Fibroblast of the aortic adventitia (primary cell): ENCODE measurements around the gene PMS1. TPM values are rescaled to one million over a fixed set of nuclear protein-coding genes. Genes with fewer than 3 reads are reported as not detected.

ENCODE experiments used
- DNase-seq: peaks from one replicate; pipeline ENCODE4 v3.0.0-alpha.2; 2010; ENCODE audit warnings: low read depth
- H3K4me3 ChIP-seq: 2 replicates; pipeline ENCODE4 v1.5.1; 2011; ENCODE audit warnings: low read depth, mild to moderate bottlenecking, control low read depth, low read length, moderate library complexity
- total RNA-seq: library from RNA; depleted of rRNA; stranded (reverse); fragments of >200 nt; gene quantifications from 2 replicates; pipeline ENCODE4 v1.2.3, GENCODE V29; 2012; ENCODE audit warnings: low replicate concordance
- TF ChIP-seq, protein P1 (sequence below): IDR thresholded peaks from 2 replicates; pipeline ENCODE4 v1.5.1; 2011; ENCODE audit warnings: mild to moderate bottlenecking, low read length, control low read depth, inconsistent platforms; ENCODE audit not compliant: insufficient read depth

The PMS1 gene
- total RNA-seq, 1 donor = 27.0 TPM

DNA sequence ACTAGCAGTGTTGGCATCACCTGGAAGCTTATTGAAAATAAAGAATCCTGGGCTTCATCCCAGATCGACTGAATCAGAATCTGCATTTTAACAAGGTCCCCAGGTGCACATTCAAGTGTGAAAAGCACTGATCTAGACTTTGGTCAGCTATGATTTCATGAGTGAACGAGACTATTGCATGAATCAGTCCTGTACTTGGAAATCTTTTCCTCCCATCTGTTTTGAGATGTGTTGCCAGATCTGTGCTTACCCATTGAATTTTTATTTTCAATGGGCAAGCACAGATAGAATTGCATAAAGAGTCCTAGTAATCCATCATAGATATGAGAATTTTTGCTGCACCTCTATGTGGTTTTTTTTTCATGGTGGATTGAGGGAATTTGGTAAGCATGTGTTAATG is 64.0 kb downstream of the PMS1 start:
- TF ChIP-seq, protein P1, sequence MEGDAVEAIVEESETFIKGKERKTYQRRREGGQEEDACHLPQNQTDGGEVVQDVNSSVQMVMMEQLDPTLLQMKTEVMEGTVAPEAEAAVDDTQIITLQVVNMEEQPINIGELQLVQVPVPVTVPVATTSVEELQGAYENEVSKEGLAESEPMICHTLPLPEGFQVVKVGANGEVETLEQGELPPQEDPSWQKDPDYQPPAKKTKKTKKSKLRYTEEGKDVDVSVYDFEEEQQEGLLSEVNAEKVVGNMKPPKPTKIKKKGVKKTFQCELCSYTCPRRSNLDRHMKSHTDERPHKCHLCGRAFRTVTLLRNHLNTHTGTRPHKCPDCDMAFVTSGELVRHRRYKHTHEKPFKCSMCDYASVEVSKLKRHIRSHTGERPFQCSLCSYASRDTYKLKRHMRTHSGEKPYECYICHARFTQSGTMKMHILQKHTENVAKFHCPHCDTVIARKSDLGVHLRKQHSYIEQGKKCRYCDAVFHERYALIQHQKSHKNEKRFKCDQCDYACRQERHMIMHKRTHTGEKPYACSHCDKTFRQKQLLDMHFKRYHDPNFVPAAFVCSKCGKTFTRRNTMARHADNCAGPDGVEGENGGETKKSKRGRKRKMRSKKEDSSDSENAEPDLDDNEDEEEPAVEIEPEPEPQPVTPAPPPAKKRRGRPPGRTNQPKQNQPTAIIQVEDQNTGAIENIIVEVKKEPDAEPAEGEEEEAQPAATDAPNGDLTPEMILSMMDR = no peak
- DNase-seq = peak; percentile 66

DNA sequence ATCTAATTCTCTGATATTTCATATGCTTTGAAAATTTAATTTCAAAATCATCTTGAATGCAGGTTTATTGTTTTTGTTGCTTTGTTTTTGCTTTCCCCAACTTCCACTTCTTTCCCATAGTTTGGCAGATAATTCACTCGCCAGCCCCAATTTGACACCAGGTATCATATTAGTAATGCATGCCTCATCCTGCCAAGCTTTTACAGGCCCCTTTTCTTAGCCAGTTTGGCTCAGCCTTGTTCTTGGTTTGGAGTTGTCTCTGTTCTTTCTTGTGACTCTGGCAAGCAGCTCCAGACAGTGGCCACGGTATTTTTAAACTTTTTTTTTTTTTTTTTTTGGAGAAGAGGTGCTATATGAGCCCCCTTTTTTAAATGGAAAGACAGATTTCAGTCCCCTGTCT is 65.3 kb downstream of the PMS1 start:
- TF ChIP-seq, protein P1 = no peak
- no peak for DNase-seq
- H3K4me3 ChIP-seq = no peak overlapping the region

More for the DNA sequence above, 64.0 kb downstream of the PMS1 start:
- no peak overlapping the region for H3K4me3 ChIP-seq

DNA sequence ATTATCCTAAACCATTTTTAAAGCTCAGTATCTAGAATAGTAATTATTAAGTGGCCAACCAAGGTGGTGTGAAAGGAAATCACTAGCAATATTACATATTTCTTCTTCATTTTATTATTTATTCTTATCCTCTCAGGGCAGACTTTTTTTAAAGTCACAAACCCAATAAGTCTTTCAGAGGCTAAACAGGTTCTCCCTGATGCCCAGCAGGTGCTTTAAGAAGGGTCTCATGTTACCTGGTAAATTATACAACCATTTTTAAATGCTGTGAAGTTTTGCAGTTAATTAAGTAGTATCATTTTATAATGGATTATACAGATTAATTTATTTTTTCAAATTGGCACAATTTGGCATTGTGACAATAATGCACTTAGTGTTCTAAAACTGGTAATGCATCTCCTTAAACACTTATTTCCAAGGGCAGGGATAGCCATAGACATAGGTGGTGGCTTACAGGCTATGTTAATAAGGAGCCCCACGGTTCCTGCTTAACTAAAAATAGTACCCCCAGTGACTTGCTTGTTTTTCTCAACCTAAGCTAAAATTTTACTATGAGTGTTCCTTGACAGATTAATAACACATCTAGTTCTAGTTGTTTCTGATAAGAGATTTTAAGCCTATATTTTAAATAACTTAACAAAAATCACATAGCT is 67.0 kb downstream of the PMS1 start:
- no peak for DNase-seq
- no peak overlapping the region for H3K4me3 ChIP-seq
- TF ChIP-seq, protein P1 = no peak

DNA sequence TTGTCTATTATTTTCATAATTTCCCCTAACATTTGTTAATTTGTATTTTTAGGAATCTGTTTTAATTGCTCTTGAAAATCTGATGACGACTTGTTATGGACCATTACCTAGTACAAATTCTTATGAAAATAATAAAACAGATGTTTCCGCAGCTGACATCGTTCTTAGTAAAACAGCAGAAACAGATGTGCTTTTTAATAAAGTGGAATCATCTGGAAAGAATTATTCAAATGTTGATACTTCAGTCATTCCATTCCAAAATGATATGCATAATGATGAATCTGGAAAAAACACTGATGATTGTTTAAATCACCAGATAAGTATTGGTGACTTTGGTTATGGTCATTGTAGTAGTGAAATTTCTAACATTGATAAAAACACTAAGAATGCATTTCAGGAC is 69.9 kb downstream of the PMS1 start:
- TF ChIP-seq, protein P1 = no peak
- peak; percentile 27 for DNase-seq
- H3K4me3 ChIP-seq = no peak overlapping the region

DNA sequence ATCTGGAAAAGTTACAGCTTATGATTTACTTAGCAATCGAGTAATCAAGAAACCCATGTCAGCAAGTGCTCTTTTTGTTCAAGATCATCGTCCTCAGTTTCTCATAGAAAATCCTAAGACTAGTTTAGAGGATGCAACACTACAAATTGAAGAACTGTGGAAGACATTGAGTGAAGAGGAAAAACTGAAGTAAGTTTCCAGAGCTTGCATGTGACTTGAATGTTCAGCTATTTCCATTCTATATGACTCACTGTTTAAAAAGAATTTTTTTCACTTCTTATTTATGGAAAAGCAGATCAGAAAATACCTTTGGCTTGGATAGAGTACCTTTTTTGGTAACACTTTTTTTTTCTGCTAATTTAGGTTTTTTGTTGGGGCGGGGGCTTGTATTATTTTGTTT is 70.7 kb downstream of the PMS1 start:
- no peak overlapping the region for H3K4me3 ChIP-seq
- TF ChIP-seq, protein P1 = no peak
- DNase-seq = peak; percentile 40

DNA sequence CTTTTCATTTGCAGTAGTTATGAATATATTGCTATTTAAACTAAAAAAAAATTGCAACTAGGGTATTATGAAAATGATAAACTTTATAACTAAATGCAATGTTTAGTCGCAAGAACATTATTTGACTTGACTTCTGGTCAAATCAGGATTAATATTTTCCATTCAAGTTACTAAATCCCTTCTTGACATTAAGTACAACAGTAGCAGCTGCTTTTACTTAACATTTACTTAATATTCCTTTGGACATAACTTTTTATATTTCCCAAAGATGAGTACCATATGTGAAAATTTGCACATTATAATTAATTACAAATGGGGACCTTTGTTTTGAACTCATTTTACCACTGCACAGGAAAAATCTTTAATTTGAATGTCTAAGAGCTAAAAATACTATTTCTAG is 74.0 kb downstream of the PMS1 start:
- H3K4me3 ChIP-seq = no peak overlapping the region
- TF ChIP-seq, protein P1 = no peak
- DNase-seq = no peak

DNA sequence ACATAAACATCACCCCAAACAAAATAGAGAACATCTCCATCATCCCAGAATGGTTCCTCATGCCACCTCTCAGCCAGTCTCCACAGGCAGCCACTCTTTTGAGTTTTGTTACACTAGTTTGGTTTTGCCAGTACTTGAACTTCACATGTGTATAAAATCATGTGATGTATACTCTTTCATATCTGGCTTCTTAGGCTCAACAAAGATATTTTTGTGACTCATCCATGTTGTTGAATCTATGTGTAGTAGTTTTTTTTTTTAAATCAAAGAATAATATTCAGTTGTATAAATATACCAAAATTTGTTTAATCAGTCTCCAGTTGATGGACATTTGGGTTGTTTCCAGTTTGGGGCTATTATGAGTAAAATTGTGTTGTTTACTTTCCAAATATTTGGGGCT is 75.9 kb downstream of the PMS1 start:
- peak; percentile 29 for DNase-seq
- TF ChIP-seq, protein P1 = no peak
- no peak overlapping the region for H3K4me3 ChIP-seq
